Esophagus squamous epithelium (tissue), 5 donors: ENCODE data around the gene GIPR. TPM values are rescaled to one million over a fixed set of nuclear protein-coding genes. Genes with fewer than 3 reads are reported as not detected.

Experiments
- DNase-seq: peaks from one replicate; lab custom pipeline; 2025; lab: John Stamatoyannopoulos, UW
- H3K27ac ChIP-seq, 4 donors: fragments of 200-600 bp; sonication (generic); one replicate each; pipeline ENCODE4 v1.5.1; 2016 to 2019; ENCODE audit warnings: mild to moderate bottlenecking in 1 of 4
- H3K27me3 ChIP-seq, 4 donors: fragments of 200-600 bp; sonication (generic); 1 replicate in 3 of 4; 2 replicates in 1 of 4; pipeline versions ENCODE4 v1.5.1 to v1.6.0; 2017 to 2021; ENCODE audit warnings: antibody characterized with exemption in 1 of 4
- H3K36me3 ChIP-seq, 3 donors: fragments of 200-600 bp; sonication (generic); one replicate each; pipeline ENCODE4 v1.5.1; 2016 to 2019
- H3K4me1 ChIP-seq, 3 donors: fragments of 200-600 bp; sonication (generic); one replicate each; pipeline ENCODE4 v1.5.1; 2017 to 2019
- H3K4me3 ChIP-seq, 4 donors: fragments of 200-600 bp; sonication (generic); 1 replicate in 3 of 4; 2 replicates in 1 of 4; pipeline ENCODE4 v1.5.1; 2016 to 2019; ENCODE audit warnings: mild to moderate bottlenecking in 2 of 4, moderate library complexity in 1 of 4
- H3K9me3 ChIP-seq, 3 donors: fragments of 200-600 bp; sonication (generic); one replicate each; pipeline ENCODE4 v1.5.1; 2016 to 2019
- CTCF ChIP-seq, 6 experiments: fragments of 450-650 bp in 4 of 6; fragments of 200-600 bp in 2 of 6; sonication (generic) in 2 of 6; IDR thresholded peaks; one replicate each; pipeline ENCODE4 v1.5.1; 2016 to 2019; ENCODE audit warnings: antibody characterized with exemption in 6 of 6, mild to moderate bottlenecking in 4 of 6, moderate library complexity in 4 of 6
- POLR2A ChIP-seq, 4 donors: fragments of 450-650 bp; IDR thresholded peaks; one replicate each; pipeline ENCODE4 v1.6.1; 2017; ENCODE audit warnings: antibody characterized with exemption in 4 of 4, mild to moderate bottlenecking in 4 of 4, moderate library complexity in 3 of 4
- WGBS, 2 donors: methylation state at CpG; one replicate each; pipeline ENCODE4 v1.1.5; 2018; 5-methylcytosine and 5-hydroxymethylcytosine counted together
- intact Hi-C: fragments of 100-400 bp; cut with DNase I; formaldehyde crosslinking; loops from one replicate; pipeline ENCODE4 v1.15.0; 2022
- total RNA-seq, 4 donors: library from RNA; depleted of rRNA; stranded (reverse); fragments of >200 nt; gene quantifications; one replicate each; pipeline ENCODE4 v1.1.0, GENCODE V29; 2016
- donor health status: DM: yes; HTN: yes; CAD: no.

The GIPR gene
- total RNA-seq, 4 donors from 2014 or later: 0.44 to 1.1 (median 0.63) TPM

GRCh38 chr19:45670670-45671453 is 2.8 kb downstream of the GIPR start:
- intact Hi-C loops: no loop called here
- no peaks in the 10 kb centered on the region for H3K9me3 ChIP-seq
- no peak overlapping the region for H3K27ac ChIP-seq
- H3K27me3 ChIP-seq: peaks cover 0 to 91% (median 14%) of the 10 kb centered on the region in 4 donors
- no peaks in the 10 kb centered on the region for H3K36me3 ChIP-seq
- H3K4me3 ChIP-seq: peak overlapping the region in 3 of 4 donors; percentile 3 to 49 (median 24)
- TF ChIP-seq CTCF (IDR thresholded peaks at IDR 0.05) (no peak), POLR2A (IDR thresholded peaks at IDR 0.05) (no peak)
- 17 to 18% methylated on average over 18 to 22 of the region's 42 CpGs for WGBS, 2 donors
- peaks cover 9 to 40% (median 15%) of the 10 kb centered on the region in 3 donors for H3K4me1 ChIP-seq
- no peak for DNase-seq

- H3K36me3 ChIP-seq: no peaks in the 10 kb centered on the region
- peaks cover 0 to 89% (median 9%) of the 10 kb centered on the region in 4 donors for H3K27me3 ChIP-seq
- no peak overlapping the region for H3K27ac ChIP-seq
- H3K4me1 ChIP-seq: peaks cover 15 to 35% (median 19%) of the 10 kb centered on the region in 3 donors
- 64 to 83% methylated on average over 1 to 6 of the region's 7 CpGs for WGBS, 2 donors
- no peak for TF ChIP-seq CTCF (IDR thresholded peaks at IDR 0.05)
- no peak for TF ChIP-seq POLR2A (IDR thresholded peaks at IDR 0.05)
- no peak for DNase-seq
- intact Hi-C loops: no loop called here
- H3K9me3 ChIP-seq: no peaks in the 10 kb centered on the region
- H3K4me3 ChIP-seq: no peak overlapping the region
Measured at GRCh38 chr19:45674946-45675345, 6.9 kb downstream of the GIPR start.

- no peak for DNase-seq
- no peak for TF ChIP-seq CTCF (IDR thresholded peaks at IDR 0.05)
- no peak for TF ChIP-seq POLR2A (IDR thresholded peaks at IDR 0.05)
- Histone ChIP-seq H3K4me1 (peaks cover 15 to 33% (median 23%) of the 10 kb centered on the region in 3 donors), H3K27me3 (peaks cover 0 to 74% (median 0%) of the 10 kb centered on the region in 4 donors), H3K27ac (peak overlapping the region; percentile 31 to 59 (median 49)), H3K36me3 (no peaks in the 10 kb centered on the region), H3K4me3 (peak overlapping the region; percentile 38 to 71 (median 58)), H3K9me3 (no peaks in the 10 kb centered on the region)
- intact Hi-C loops: no loop called here
- 11% methylated on average over 12 of the region's 28 CpGs; no CpG with 5 or more reads in 1 of the 2 donors for WGBS, 2 donors
Measured at GRCh38 chr19:45676851-45677263, 8.8 kb downstream of the GIPR start.

- H3K36me3 ChIP-seq: no peaks in the 10 kb centered on the region
- peak overlapping the region in 3 of 4 donors; percentile 44 to 59 (median 54) for H3K27ac ChIP-seq
- intact Hi-C loops: no loop called here
- TF ChIP-seq POLR2A (IDR thresholded peaks at IDR 0.05) (no peak), CTCF (IDR thresholded peaks at IDR 0.05) (peak in 1 of 6 experiments; percentile 33)
- H3K9me3 ChIP-seq: no peaks in the 10 kb centered on the region
- peak; percentile 36 for DNase-seq
- peaks cover 15 to 40% (median 23%) of the 10 kb centered on the region in 3 donors for H3K4me1 ChIP-seq
- WGBS, 2 donors: 1 to 2% methylated on average over 17 to 20 of the region's 49 CpGs
- peaks cover 0 to 66% (median 0%) of the 10 kb centered on the region in 4 donors for H3K27me3 ChIP-seq
- peak overlapping the region; percentile 38 to 71 (median 58) for H3K4me3 ChIP-seq
Measured at GRCh38 chr19:45677351-45678230, 9.6 kb downstream of the GIPR start.
